CD8-positive, alpha-beta memory T cell (primary cell): Measurements from ENCODE around the gene KAT6B. TPM values are rescaled to one million over a fixed set of nuclear protein-coding genes. Genes with fewer than 3 reads are reported as not detected.

ENCODE experiments used
- CTCF ChIA-PET: fragments of 350-600 bp; sonication (Branson Sonifier 250); formaldehyde crosslinking; loops from one replicate; lab custom pipeline; 2021; ENCODE audit warnings: antibody characterized with exemption; lab: Charles Lee
- POLR2A ChIA-PET: fragments of 350-600 bp; sonication (Branson Sonifier 250); formaldehyde crosslinking; loops from one replicate; lab custom pipeline; 2021; ENCODE audit warnings: antibody characterized with exemption; lab: Charles Lee
- DNase-seq, 5 donors: peaks; one replicate each; pipeline versions ENCODE4 v3.0.0 to v3.0.0-alpha.2; 2020 to 2022; ENCODE audit warnings: mixed read lengths in 1 of 5
- H3K27ac ChIP-seq: one replicate; pipeline ENCODE4 v1.7.0; 2013; ENCODE audit warnings: low read depth, mild to moderate bottlenecking, low read length, moderate library complexity
- H3K27me3 ChIP-seq: 2 replicates; pipeline ENCODE4 v1.7.0; 2013; ENCODE audit warnings: low read length, mild to moderate bottlenecking; ENCODE audit not compliant: insufficient read depth, poor library complexity, severe bottlenecking
- H3K36me3 ChIP-seq: 2 replicates; pipeline ENCODE4 v1.7.0; 2013; ENCODE audit warnings: mild to moderate bottlenecking, low read length, moderate library complexity; ENCODE audit not compliant: insufficient read depth
- H3K4me1 ChIP-seq: 2 replicates; pipeline ENCODE4 v1.7.0; 2013; ENCODE audit warnings: mild to moderate bottlenecking, low read length, moderate library complexity; ENCODE audit not compliant: insufficient read depth
- H3K4me3 ChIP-seq: 2 replicates; pipeline ENCODE4 v1.7.0; 2013; ENCODE audit warnings: mild to moderate bottlenecking, low read length
- H3K9me3 ChIP-seq: 2 replicates; pipeline ENCODE4 v1.7.0; 2013; ENCODE audit warnings: mild to moderate bottlenecking, low read length
- H3K27ac Mint-ChIP-seq, 8 donors: one replicate each; pipeline ENCODE4 v1.8.0; 2020 to 2021; ENCODE audit warnings: mixed read lengths in 8 of 8, mild to moderate bottlenecking in 6 of 8, inconsistent platforms in 3 of 8, moderate library complexity in 3 of 8
- H3K27me3 Mint-ChIP-seq, 2 donors: one replicate each; pipeline ENCODE4 v1.8.0; 2020 to 2021; ENCODE audit warnings: mixed read lengths in 2 of 2, mild to moderate bottlenecking in 1 of 2, moderate library complexity in 1 of 2
- H3K36me3 Mint-ChIP-seq, 3 donors: one replicate each; pipeline ENCODE4 v1.8.0; 2020 to 2021; ENCODE audit warnings: mixed read lengths in 3 of 3, inconsistent platforms in 1 of 3, mild to moderate bottlenecking in 1 of 3
- H3K4me1 Mint-ChIP-seq, 3 donors: one replicate each; pipeline ENCODE4 v1.8.0; 2020 to 2021; ENCODE audit warnings: mixed read lengths in 3 of 3, inconsistent platforms in 1 of 3, mild to moderate bottlenecking in 1 of 3
- H3K4me3 Mint-ChIP-seq, 7 donors: one replicate each; pipeline ENCODE4 v1.8.0; 2020 to 2021; ENCODE audit warnings: mixed read lengths in 7 of 7, mild to moderate bottlenecking in 6 of 7, moderate library complexity in 4 of 7, inconsistent platforms in 2 of 7
- H3K9me3 Mint-ChIP-seq, 5 donors: one replicate each; pipeline ENCODE4 v1.8.0; 2020 to 2022; ENCODE audit warnings: mixed read lengths in 5 of 5, mild to moderate bottlenecking in 3 of 5, moderate library complexity in 2 of 5, inconsistent platforms in 1 of 5
- polyA plus RNA-seq: library from polyadenylated mRNA; unstranded; fragments of 300-500 nt; fragmentation: Illumina TruSeq; gene quantifications from one replicate; pipeline ENCODE4 v1.2.3, GENCODE V29; 2021
- total RNA-seq, 2 experiments: library from RNA; stranded (reverse); gene quantifications; one replicate each; pipeline ENCODE4 v1.2.3, GENCODE V29; 2021

KAT6B gene
- total and polyA plus RNA-seq, 3 experiments from 2014 or later, result 21.8 to 32.8 (median 23.6) TPM

DNA sequence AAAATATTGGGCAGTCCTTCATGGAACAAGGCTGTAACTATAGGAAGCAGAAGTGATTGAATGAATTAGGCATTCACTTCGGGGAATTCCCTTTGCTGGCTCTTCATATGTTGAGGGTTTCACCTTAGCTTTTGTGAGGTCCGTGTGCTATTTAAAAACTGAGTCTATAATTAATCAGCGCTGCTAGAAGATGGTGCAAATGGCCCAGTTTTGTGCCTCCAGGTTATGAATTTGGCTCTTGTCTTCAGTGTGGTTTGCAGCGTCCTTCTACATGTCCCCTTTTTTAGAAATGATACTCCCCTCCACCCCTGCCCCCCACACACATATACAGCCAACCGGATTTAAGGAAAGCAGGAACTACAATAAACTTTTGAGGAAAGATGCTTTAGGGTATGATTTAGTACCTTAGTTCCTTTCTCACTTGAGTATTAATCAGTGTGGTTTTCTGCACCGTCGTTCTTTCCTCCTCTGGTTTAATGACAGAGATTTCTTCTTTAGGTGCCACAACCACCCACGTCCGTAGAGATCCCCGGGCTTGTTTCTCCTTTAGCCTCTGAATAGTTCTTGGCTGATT is 174.4 kb downstream of the KAT6B start:
- H3K27ac Mint-ChIP-seq, result peak overlapping the region in 5 of 8 donors; percentile 9 to 75 (median 52)
- H3K27me3 Mint-ChIP-seq, result peaks cover 0 to 3% of the 10 kb centered on the region in 2 donors
- H3K4me1 ChIP-seq, result no peaks in the 10 kb centered on the region
- H3K4me1 Mint-ChIP-seq, result peaks cover 8 to 18% (median 13%) of the 10 kb centered on the region in 3 donors
- no peaks in the 10 kb centered on the region for H3K36me3 ChIP-seq
- H3K4me3 ChIP-seq, result no peak overlapping the region
- ChIA-PET CTCF (no interaction called here), POLR2A (no interaction called here)
- no peak overlapping the region for H3K27ac ChIP-seq
- H3K4me3 Mint-ChIP-seq, result peak overlapping the region in 2 of 7 donors; percentile 16 to 26
- H3K9me3 Mint-ChIP-seq, result no peaks in the 10 kb centered on the region
- no peaks in the 10 kb centered on the region for H3K9me3 ChIP-seq
- no peaks in the 10 kb centered on the region for H3K27me3 ChIP-seq
- no peak for DNase-seq
- peaks cover 13 to 51% (median 23%) of the 10 kb centered on the region in 3 donors for H3K36me3 Mint-ChIP-seq

DNA sequence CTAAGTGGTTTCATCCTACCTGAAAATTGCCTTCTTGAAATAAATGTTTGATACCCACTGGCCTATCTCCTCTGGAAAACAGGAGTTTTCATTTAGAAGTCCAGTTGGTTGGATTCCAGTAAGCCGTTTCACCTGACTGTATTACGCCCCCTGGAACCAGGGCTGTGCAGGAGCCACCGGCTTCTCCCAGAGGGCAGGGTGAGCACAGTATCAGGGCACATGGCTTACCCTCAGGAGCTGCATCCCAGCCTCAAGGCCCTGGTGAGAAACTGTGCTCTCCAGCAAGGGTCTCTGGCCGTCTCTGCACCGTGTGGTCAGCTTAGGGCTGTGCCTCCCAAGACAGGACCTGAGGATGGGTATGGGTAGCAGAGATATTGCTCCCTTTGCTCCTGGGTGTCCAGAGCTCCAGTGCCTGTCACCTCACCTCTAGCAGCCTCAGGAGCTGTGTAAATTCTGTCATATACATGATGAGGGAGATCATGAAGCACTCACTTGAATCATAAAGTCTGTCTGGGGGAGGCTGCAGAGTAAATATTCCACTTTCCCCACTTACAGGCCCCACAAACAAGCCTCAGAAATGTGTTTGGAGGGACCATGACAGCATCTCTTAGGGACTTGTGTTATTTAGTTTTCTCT is 175.4 kb downstream of the KAT6B start:
- H3K4me1 ChIP-seq, result no peaks in the 10 kb centered on the region
- Mint-ChIP-seq H3K27me3 (peaks cover 0 to 3% of the 10 kb centered on the region in 2 donors), H3K36me3 (peaks cover 9 to 52% (median 21%) of the 10 kb centered on the region in 3 donors), H3K4me1 (peaks cover 8 to 19% (median 13%) of the 10 kb centered on the region in 3 donors), H3K27ac (peak overlapping the region in 2 of 8 donors; percentile 20 to 41), H3K4me3 (no peak overlapping the region), H3K9me3 (no peaks in the 10 kb centered on the region)
- ChIA-PET POLR2A (no interaction called here), CTCF (no interaction called here)
- no peaks in the 10 kb centered on the region for H3K27me3 ChIP-seq
- no peaks in the 10 kb centered on the region for H3K36me3 ChIP-seq
- no peak overlapping the region for H3K27ac ChIP-seq
- no peaks in the 10 kb centered on the region for H3K9me3 ChIP-seq
- no peak overlapping the region for H3K4me3 ChIP-seq
- no peak for DNase-seq

DNA sequence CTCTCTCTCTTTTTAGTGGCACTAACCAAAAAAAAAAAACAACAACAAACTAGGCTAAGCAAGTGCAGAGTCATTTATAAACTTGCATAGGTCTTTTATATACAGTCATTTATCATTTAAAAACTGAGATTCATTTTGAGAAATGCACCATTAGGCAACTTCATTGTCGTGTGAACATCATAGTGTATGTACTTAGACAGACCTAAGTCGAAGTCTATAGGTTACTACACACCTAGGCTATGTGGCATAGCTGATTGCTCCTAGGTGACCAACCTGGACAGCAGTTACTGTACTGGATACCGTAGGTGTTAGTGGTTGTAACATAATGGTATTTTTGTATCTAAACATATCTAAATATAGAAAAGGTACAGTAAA is 175.9 kb downstream of the KAT6B start:
- Histone ChIP-seq H3K4me1 (no peaks in the 10 kb centered on the region), H3K27me3 (no peaks in the 10 kb centered on the region), H3K4me3 (no peak overlapping the region), H3K27ac (no peak overlapping the region), H3K36me3 (no peaks in the 10 kb centered on the region), H3K9me3 (no peaks in the 10 kb centered on the region)
- CTCF ChIA-PET, result no interaction called here
- peaks cover 0 to 3% of the 10 kb centered on the region in 2 donors for H3K27me3 Mint-ChIP-seq
- peaks cover 13 to 53% (median 25%) of the 10 kb centered on the region in 3 donors for H3K36me3 Mint-ChIP-seq
- peak overlapping the region in 2 of 8 donors; percentile 20 to 36 for H3K27ac Mint-ChIP-seq
- no peak overlapping the region for H3K4me3 Mint-ChIP-seq
- peaks cover 12 to 24% (median 18%) of the 10 kb centered on the region in 3 donors for H3K4me1 Mint-ChIP-seq
- POLR2A ChIA-PET, result no interaction called here
- no peak for DNase-seq
- no peaks in the 10 kb centered on the region for H3K9me3 Mint-ChIP-seq

DNA sequence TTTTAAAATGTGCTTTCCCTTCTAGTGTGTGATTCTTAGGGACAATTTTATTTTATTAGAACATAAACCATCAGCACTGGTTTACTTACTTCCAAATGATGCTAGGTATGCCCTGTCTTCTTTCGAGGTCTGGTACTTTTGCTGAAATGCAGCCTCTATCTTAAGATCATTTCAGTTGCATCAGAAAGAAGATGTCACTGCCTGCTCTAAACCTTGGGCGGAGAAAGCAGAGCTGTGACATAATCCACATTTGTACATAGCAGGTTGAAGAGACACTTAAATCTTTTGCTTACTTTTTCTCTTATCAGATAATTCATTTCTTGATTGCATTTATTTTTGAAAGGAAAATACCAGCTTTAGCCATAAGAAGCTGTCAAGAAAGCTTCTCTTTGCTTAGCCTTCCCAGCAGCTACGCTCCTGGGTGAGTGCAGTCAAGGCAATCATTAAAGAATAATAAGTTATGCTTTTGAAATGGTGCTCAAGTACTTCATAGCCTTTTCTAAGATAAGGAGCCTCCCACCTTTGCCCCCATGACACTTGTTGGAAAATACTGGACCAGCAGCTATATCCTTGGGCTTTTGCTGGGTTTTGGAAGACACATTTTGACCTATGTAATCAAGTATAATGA is 176.7 kb downstream of the KAT6B start:
- Mint-ChIP-seq H3K36me3 (peaks cover 18 to 59% (median 25%) of the 10 kb centered on the region in 3 donors), H3K27ac (no peak overlapping the region), H3K27me3 (peaks cover 0 to 3% of the 10 kb centered on the region in 2 donors), H3K9me3 (no peaks in the 10 kb centered on the region), H3K4me1 (peaks cover 20 to 31% (median 26%) of the 10 kb centered on the region in 3 donors), H3K4me3 (no peak overlapping the region)
- Histone ChIP-seq H3K9me3 (no peaks in the 10 kb centered on the region), H3K4me1 (no peaks in the 10 kb centered on the region), H3K36me3 (no peaks in the 10 kb centered on the region), H3K27me3 (no peaks in the 10 kb centered on the region), H3K4me3 (no peak overlapping the region), H3K27ac (no peak overlapping the region)
- no peak for DNase-seq
- CTCF ChIA-PET, result interaction anchor here (1.5 kb wide), 1 partner anchor 10 kb away, joined by 4 read pairs; no protein-coding TSS in a partner anchor
- POLR2A ChIA-PET, result no interaction called here

DNA sequence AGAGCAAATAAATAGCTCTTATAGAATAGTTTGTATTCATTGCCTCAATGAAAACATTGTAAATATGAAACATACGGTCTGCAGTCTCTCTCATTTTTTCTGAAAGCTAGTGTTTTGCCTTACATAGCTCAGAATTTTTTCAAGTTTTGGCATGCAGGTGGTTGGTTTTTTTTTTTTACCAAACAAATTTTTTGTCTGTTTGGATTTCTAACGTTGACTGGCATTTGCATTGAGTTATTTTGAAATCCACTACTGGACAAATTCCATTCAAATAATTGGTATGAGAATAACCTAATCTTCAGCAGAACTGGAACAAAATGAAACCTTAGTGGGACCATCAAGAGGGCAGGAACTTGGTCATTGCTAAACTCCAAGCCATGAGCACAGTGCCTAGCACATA is 177.5 kb downstream of the KAT6B start:
- ChIA-PET POLR2A (no interaction called here), CTCF (interaction anchor here (1.5 kb wide), 1 partner anchor 11 kb away, joined by 4 read pairs; no protein-coding TSS in a partner anchor)
- Histone ChIP-seq H3K9me3 (no peaks in the 10 kb centered on the region), H3K27ac (no peak overlapping the region), H3K4me1 (no peaks in the 10 kb centered on the region), H3K27me3 (no peaks in the 10 kb centered on the region), H3K36me3 (no peaks in the 10 kb centered on the region), H3K4me3 (no peak overlapping the region)
- no peak for DNase-seq
- Mint-ChIP-seq H3K4me1 (peaks cover 24 to 39% (median 34%) of the 10 kb centered on the region in 3 donors), H3K36me3 (peaks cover 18 to 54% (median 23%) of the 10 kb centered on the region in 3 donors), H3K27ac (peak overlapping the region in 3 of 8 donors; percentile 3 to 59 (median 43)), H3K9me3 (no peaks in the 10 kb centered on the region), H3K4me3 (peak overlapping the region in 1 of 7 donors; percentile 19), H3K27me3 (peaks cover 0 to 3% of the 10 kb centered on the region in 2 donors)

DNA sequence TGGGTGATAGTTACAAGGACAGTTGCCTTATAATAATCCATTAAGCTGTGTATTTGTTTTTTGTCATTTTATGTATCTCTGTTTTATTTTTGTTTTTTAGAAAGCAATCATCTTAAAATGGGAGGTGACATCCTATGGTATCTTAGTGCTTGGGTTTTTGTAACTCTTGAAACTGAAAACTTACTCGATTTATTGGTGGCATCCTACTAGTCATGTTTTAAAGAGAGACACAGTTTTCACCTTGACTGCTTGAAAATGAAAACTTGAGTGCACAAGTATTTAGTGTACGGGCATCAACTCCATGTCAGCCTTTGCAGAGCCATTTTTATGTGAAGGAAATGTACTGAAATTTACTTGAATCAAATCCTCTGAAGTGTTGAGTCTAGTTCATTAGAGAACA is 181.2 kb downstream of the KAT6B start:
- Histone ChIP-seq H3K9me3 (no peaks in the 10 kb centered on the region), H3K4me3 (no peak overlapping the region), H3K4me1 (no peaks in the 10 kb centered on the region), H3K27me3 (no peaks in the 10 kb centered on the region), H3K36me3 (no peaks in the 10 kb centered on the region), H3K27ac (no peak overlapping the region)
- peak overlapping the region in 7 of 8 donors; percentile 35 to 87 (median 66) for H3K27ac Mint-ChIP-seq
- no peak for DNase-seq
- POLR2A ChIA-PET, result no interaction called here
- H3K27me3 Mint-ChIP-seq, result no peaks in the 10 kb centered on the region
- H3K4me3 Mint-ChIP-seq, result peak overlapping the region in 4 of 7 donors; percentile 6 to 74 (median 31)
- CTCF ChIA-PET, result no interaction called here
- H3K9me3 Mint-ChIP-seq, result no peaks in the 10 kb centered on the region
- H3K4me1 Mint-ChIP-seq, result peaks cover 26 to 43% (median 30%) of the 10 kb centered on the region in 3 donors
- peaks cover 12 to 42% (median 15%) of the 10 kb centered on the region in 3 donors for H3K36me3 Mint-ChIP-seq

DNA sequence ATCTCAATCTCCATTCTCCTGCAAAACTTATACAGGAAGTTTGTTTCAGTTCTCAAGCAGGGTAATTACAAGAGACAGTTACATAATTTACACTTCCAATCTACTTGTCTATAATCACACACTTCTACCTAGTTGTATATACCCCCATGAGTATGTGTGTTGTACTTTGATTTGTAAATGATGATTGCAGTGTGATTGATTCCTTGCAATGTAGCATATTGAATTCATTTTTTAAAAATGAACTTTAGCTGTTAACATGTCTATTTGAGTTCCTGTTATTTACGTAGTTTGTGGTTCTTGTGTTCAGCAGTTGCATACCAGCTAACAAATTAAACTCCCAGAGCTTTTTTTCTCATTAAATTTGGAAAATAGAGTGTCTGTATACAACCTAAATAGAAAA is 182.6 kb downstream of the KAT6B start:
- CTCF ChIA-PET, result interaction anchor here (0.7 to 0.9 kb wide), 2 partner anchors 11 to 116 kb away, joined by 3 to 4 read pairs; no protein-coding TSS in a partner anchor
- no peaks in the 10 kb centered on the region for H3K27me3 Mint-ChIP-seq
- POLR2A ChIA-PET, result no interaction called here
- peak overlapping the region in 5 of 7 donors; percentile 14 to 65 (median 55) for H3K4me3 Mint-ChIP-seq
- no peaks in the 10 kb centered on the region for H3K36me3 ChIP-seq
- H3K27me3 ChIP-seq, result no peaks in the 10 kb centered on the region
- H3K27ac Mint-ChIP-seq, result peak overlapping the region in 6 of 8 donors; percentile 39 to 89 (median 74)
- peak in 2 of 5 donors; percentile 6 for DNase-seq
- no peaks in the 10 kb centered on the region for H3K9me3 ChIP-seq
- H3K27ac ChIP-seq, result no peak overlapping the region
- H3K4me1 ChIP-seq, result peaks cover 12% of the 10 kb centered on the region
- no peaks in the 10 kb centered on the region for H3K9me3 Mint-ChIP-seq
- peaks cover 12 to 44% (median 17%) of the 10 kb centered on the region in 3 donors for H3K36me3 Mint-ChIP-seq
- peaks cover 38 to 56% (median 43%) of the 10 kb centered on the region in 3 donors for H3K4me1 Mint-ChIP-seq
- no peak overlapping the region for H3K4me3 ChIP-seq
